HepG2 (cell line): ENCODE data around the gene OR6P1. TPM values are rescaled to one million over a fixed set of nuclear protein-coding genes. Genes with fewer than 3 reads are reported as not detected.

Experiments
- ATAC-seq: fragments of 200-7000 bp; cut with Tn5 transposase; 3 replicates; pipeline ENCODE4 v1.9.1; 2020; ENCODE audit warnings: mild to moderate bottlenecking, moderate library complexity
- BruUV-seq: library from RNA; stranded (reverse); fragments of 400-500 nt; replicated peaks from 2 replicates; lab custom pipeline; 2021; lab: Mats Ljungman, UMichigan
- CTCF ChIA-PET: fragments of 300-600 bp; formaldehyde crosslinking; extraction: SDS; loops from one replicate; lab custom pipeline; 2021; ENCODE audit warnings: low total read pairs, inconsistent platforms, low intra/inter-chr PET ratio; lab: Yijun Ruan, JAX
- POLR2A ChIA-PET: fragments of 350-600 bp; sonication (Branson Sonifier 250); formaldehyde crosslinking; loops from one replicate; lab custom pipeline; 2020; ENCODE audit warnings: antibody characterized with exemption, inconsistent platforms; lab: Yijun Ruan, JAX
- DNase-seq: peaks from one replicate; pipeline ENCODE4 v3.0.0-alpha.2; 2015; ENCODE audit warnings: low spot score
- FAIRE-seq: peaks from 3 replicates; lab custom pipeline; 2011; peaks lifted over from hg19 to GRCh38; lab: Jason Lieb, UNC
- H2AFZ ChIP-seq: one replicate; pipeline ENCODE4 v1.6.1; 2011; ENCODE audit warnings: low read length, inconsistent platforms
- H3K27ac ChIP-seq: fragments of 300-600 bp; 3 replicates; pipeline ENCODE4 v1.8.0; 2011; ENCODE audit warnings: mixed run types, mild to moderate bottlenecking, mixed read lengths, low read length, inconsistent platforms; ENCODE audit not compliant: insufficient read depth; ENCODE audit errors: extremely low read length
- H3K27me3 ChIP-seq, 2 experiments: fragments of 200-600 bp in 1 of 2; 2 replicates in 1 of 2; 3 replicates in 1 of 2; pipeline versions ENCODE4 v1.6.0 to v1.8.0; 2011; ENCODE audit warnings: low read length in 2 of 2, mild to moderate bottlenecking in 2 of 2, moderate library complexity in 2 of 2, inconsistent platforms in 1 of 2; ENCODE audit not compliant: insufficient read depth in 2 of 2, control insufficient read depth in 1 of 2
- H3K36me3 ChIP-seq, 2 experiments: fragments of 200-600 bp in 1 of 2; replicated peaks in 1 of 2; 2 replicates in 1 of 2; 3 replicates in 1 of 2; pipeline versions ENCODE4 v1.5.1 to v1.8.0; 2011; ENCODE audit warnings: low read length in 2 of 2, inconsistent platforms in 1 of 2; ENCODE audit not compliant: insufficient read depth in 2 of 2, control insufficient read depth in 1 of 2
- H3K4me1 ChIP-seq: 2 replicates; pipeline ENCODE4 v1.5.1; 2012; ENCODE audit warnings: low read length, inconsistent platforms; ENCODE audit not compliant: insufficient read depth
- H3K4me2 ChIP-seq: 2 replicates; pipeline ENCODE4 v1.6.0; 2011; ENCODE audit warnings: low read depth, low read length, inconsistent platforms
- H3K4me3 ChIP-seq, 3 experiments: fragments of 200-600 bp in 1 of 3; sonication (generic), shearing (Covaris generic) in 1 of 3; replicated peaks in 1 of 3; 2 replicates each; pipeline ENCODE4 v1.5.1; 2011 to 2016; ENCODE audit warnings: low read length in 3 of 3, inconsistent platforms in 2 of 3, low read depth in 2 of 3, mild to moderate bottlenecking in 2 of 3, control low read depth in 1 of 3, mixed read lengths in 1 of 3; ENCODE audit not compliant: insufficient read depth in 1 of 3
- H3K79me2 ChIP-seq: one replicate; pipeline ENCODE4 v1.6.1; 2011; ENCODE audit warnings: low read length, inconsistent platforms; ENCODE audit not compliant: insufficient read depth
- H3K9ac ChIP-seq: 2 replicates; pipeline ENCODE4 v1.6.0; 2011; ENCODE audit warnings: mild to moderate bottlenecking, low read depth, low read length, inconsistent platforms; ENCODE audit not compliant: insufficient read depth
- H3K9me3 ChIP-seq: 2 replicates; pipeline ENCODE4 v1.5.1; 2012; ENCODE audit warnings: mild to moderate bottlenecking, low read length
- H4K20me1 ChIP-seq: 2 replicates; pipeline ENCODE4 v1.6.0; 2011; ENCODE audit warnings: inconsistent platforms, mild to moderate bottlenecking, low read length, moderate library complexity; ENCODE audit not compliant: insufficient read depth
- CSRNP1 ChIP-seq: sonication (generic); formaldehyde crosslinking; IDR thresholded peaks from 2 replicates; pipeline ENCODE4 v1.8.1; 2023; ENCODE audit warnings: mild to moderate bottlenecking, missing genetic modification reagents
- EP300 ChIP-seq, 3 experiments: sonication (generic) in 1 of 3; formaldehyde crosslinking in 1 of 3; IDR thresholded peaks; 2 replicates each; pipeline versions ENCODE4 v1.5.1 to v1.6.1; 2011 to 2020; ENCODE audit warnings: low read depth in 2 of 3, low read length in 2 of 3, borderline replicate concordance in 1 of 3, improper control_type of control experiment in 1 of 3, mild to moderate bottlenecking in 1 of 3, missing genetic modification reagents in 1 of 3, moderate library complexity in 1 of 3
- FOSL2 ChIP-seq: sonication (generic); formaldehyde crosslinking; IDR thresholded peaks from 2 replicates; pipeline ENCODE4 v1.4.0; 2020; ENCODE audit warnings: missing genetic modification reagents
- KLF9 ChIP-seq: IDR thresholded peaks from 2 replicates; pipeline ENCODE4 v1.6.1; 2016; ENCODE audit warnings: low read depth
- MAF1 ChIP-seq: sonication (generic); formaldehyde crosslinking; IDR thresholded peaks from 2 replicates; pipeline ENCODE4 v1.5.0; 2020; ENCODE audit warnings: missing genetic modification reagents, borderline replicate concordance
- NR0B2 ChIP-seq: sonication (generic); formaldehyde crosslinking; IDR thresholded peaks from 2 replicates; pipeline ENCODE4 v1.4.0; 2020; ENCODE audit warnings: mild to moderate bottlenecking, missing genetic modification reagents
- SNAPC5 ChIP-seq: sonication (generic); formaldehyde crosslinking; IDR thresholded peaks from 2 replicates; pipeline ENCODE4 v1.8.1; 2023; ENCODE audit warnings: mild to moderate bottlenecking, missing genetic modification reagents, borderline replicate concordance
- ZNF253 ChIP-seq: sonication (generic); formaldehyde crosslinking; IDR thresholded peaks from 2 replicates; pipeline ENCODE4 v1.8.0; 2022; ENCODE audit warnings: mild to moderate bottlenecking, missing genetic modification reagents, borderline replicate concordance
- ZNF280B ChIP-seq: sonication (generic); formaldehyde crosslinking; IDR thresholded peaks from 2 replicates; pipeline ENCODE4 v1.5.0; 2020; ENCODE audit warnings: missing genetic modification reagents, mild to moderate bottlenecking, borderline replicate concordance
- ZNF547 ChIP-seq: sonication (generic); formaldehyde crosslinking; IDR thresholded peaks from 2 replicates; pipeline ENCODE4 v1.5.1; 2020; ENCODE audit warnings: mild to moderate bottlenecking, missing genetic modification reagents
- ZNF646 ChIP-seq: sonication (generic); formaldehyde crosslinking; IDR thresholded peaks from 2 replicates; pipeline ENCODE4 v1.9.0; 2021; ENCODE audit warnings: mild to moderate bottlenecking, missing genetic modification reagents
- WGBS: methylation state at CpG from one replicate; pipeline ENCODE4 v1.1.6; 2017; ENCODE audit warnings: low lambda C conversion rate; 5-methylcytosine and 5-hydroxymethylcytosine counted together
- in situ Hi-C: cut with HindIII; loops from 2 replicates; pipeline ENCODE4 v1.10.0; 2017; ENCODE audit warnings: low pct_unique_long_range_greater_than_20kb; ENCODE audit not compliant: extremely low pct_ligation_motif_present
- intact Hi-C: fragments of 100-400 bp; cut with micrococcal nuclease; formaldehyde crosslinking; loops from one replicate; pipeline ENCODE4 v1.10.0; 2022; ENCODE audit not compliant: unreplicated experiment
- polyA plus RNA-seq, 8 experiments: library from polyadenylated mRNA; depleted of rRNA in 3 of 8; stranded (reverse) in 7 of 8; unstranded in 1 of 8; fragments of >200 nt; fragmentation: Illumina TruSeq in 4 of 8; extraction: Trizol in 4 of 8; gene quantifications; 2 replicates each; pipeline versions ENCODE4 v1.2.1 to v1.2.3, GENCODE V29; 2011 to 2016; ENCODE audit warnings: low read depth in 4 of 8, missing spikeins in 1 of 8, mixed read lengths in 1 of 8; ENCODE audit not compliant: insufficient read depth in 1 of 8
- total RNA-seq, 5 experiments: library from RNA; depleted of rRNA; stranded (reverse); fragments of >200 nt; fragmentation: Illumina TruSeq; extraction: Trizol; gene quantifications; 2 replicates each; pipeline ENCODE4 v1.2.3, GENCODE V29; 2016; ENCODE audit warnings: low read depth in 1 of 5

The OR6P1 gene
- total and polyA plus RNA-seq, 2 of the 13 experiments (the other 11 are each of a cell fraction or from before 2014, with no cell fraction given): not detected

- CTCF ChIA-PET: no interaction called here
- in situ Hi-C loops (no loop called here), intact Hi-C loops (no loop called here)
- no peaks in the 10 kb centered on the region for H3K9me3 ChIP-seq
- H3K4me3 ChIP-seq: no peak overlapping the region
- H3K27me3 ChIP-seq: no peaks in the 10 kb centered on the region
- H3K27ac ChIP-seq: no peak overlapping the region
- no peak for FAIRE-seq
- H3K36me3 ChIP-seq: no peaks in the 10 kb centered on the region
- no peaks in the 10 kb centered on the region for H3K4me1 ChIP-seq
- ATAC-seq: no peak
- H2AFZ ChIP-seq: no peak overlapping the region
- BruUV-seq: no TSS peak
- no peak overlapping the region for H3K4me2 ChIP-seq
- no peak for DNase-seq
- TF ChIP-seq SNAPC5 (CRISPR knock-in tag) (no peak), FOSL2 (CRISPR knock-in tag) (no peak), NR0B2 (no peak), ZNF280B (CRISPR knock-in tag) (no peak), ZNF646 (no peak), ZNF547 (CRISPR knock-in tag) (no peak), EP300 (IDR thresholded peaks at IDR 0.05; ENCODE audit: low read depth in 2 of 2, low read length in 2 of 2) (no peak), EP300 (CRISPR knock-in tag; IDR thresholded peaks at IDR 0.05; ENCODE audit: borderline replicate concordance) (no peak), ZNF253 (CRISPR knock-in tag) (no peak), MAF1 (CRISPR knock-in tag) (no peak), CSRNP1 (no peak), KLF9 (CRISPR knock-in tag) (no peak)
- no peaks in the 10 kb centered on the region for H4K20me1 ChIP-seq
- POLR2A ChIA-PET: no interaction called here
- no peak overlapping the region for H3K9ac ChIP-seq
- WGBS: 29% methylated on average over 5 of the region's 5 CpGs
- no peaks in the 10 kb centered on the region for H3K79me2 ChIP-seq
Observed at GRCh38 chr1:158534496-158534895, 35.9 kb downstream of the OR6P1 start.
